GM19023 (cell line): ENCODE measurements around the gene NMBR.
"Not testable (repeated sequence)": the region's sequence is repeated elsewhere in the genome, so short reads cannot be mapped to it uniquely, and the experiment has no call there.

Experiments used
- ATAC-seq: cut with Tn5 transposase; IDR thresholded peaks from one replicate; pipeline ENCODE4 v1.9.1; 2021; ENCODE audit warnings: mild to moderate bottlenecking, moderate library complexity; ENCODE audit not compliant: unreplicated experiment

Gene NMBR

GRCh38 chr6:142155091-142155490, 8.2 kb upstream of the NMBR start:
- no peak for ATAC-seq

- ATAC-seq: no peak
Measured at GRCh38 chr6:142154336-142154735, 7.4 kb upstream of the NMBR start.

DNA sequence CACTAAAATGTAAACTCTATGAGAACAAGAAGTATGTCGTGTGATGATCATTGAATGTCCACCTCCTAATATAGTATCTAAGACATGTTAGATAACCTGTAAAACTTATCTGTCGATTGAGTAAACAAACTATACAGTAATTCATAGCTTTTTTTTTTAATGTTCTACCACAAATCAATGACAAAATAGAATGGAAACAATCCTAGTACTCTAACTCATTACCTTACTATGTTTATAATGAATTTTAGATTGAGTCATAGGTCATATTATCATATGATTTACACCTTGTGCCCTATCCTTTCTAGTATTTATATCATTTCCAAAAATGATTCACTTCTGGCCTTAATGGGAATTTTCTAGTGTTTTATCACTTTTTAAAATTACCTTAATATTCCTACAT, 6.3 kb upstream of the NMBR start:
- ATAC-seq: no peak

DNA sequence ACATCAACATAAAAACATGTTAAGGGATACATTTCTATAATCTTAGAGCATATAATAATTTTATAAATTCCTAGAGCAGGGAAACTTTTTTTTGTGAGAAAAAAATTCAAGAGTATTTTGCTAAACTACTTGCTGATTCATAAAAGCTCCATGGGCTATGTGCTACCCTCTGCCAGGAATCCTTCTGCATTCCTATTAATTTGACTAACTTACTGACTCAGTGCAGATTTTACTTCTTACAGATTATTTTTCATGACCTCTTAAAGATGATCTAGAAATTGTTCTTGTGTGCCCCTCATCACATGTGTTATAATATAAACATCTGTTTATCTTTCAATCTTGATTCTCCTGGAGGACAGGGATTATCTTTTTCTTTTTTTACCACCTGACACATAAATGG, 5.8 kb upstream of the NMBR start:
- ATAC-seq: no peak

DNA sequence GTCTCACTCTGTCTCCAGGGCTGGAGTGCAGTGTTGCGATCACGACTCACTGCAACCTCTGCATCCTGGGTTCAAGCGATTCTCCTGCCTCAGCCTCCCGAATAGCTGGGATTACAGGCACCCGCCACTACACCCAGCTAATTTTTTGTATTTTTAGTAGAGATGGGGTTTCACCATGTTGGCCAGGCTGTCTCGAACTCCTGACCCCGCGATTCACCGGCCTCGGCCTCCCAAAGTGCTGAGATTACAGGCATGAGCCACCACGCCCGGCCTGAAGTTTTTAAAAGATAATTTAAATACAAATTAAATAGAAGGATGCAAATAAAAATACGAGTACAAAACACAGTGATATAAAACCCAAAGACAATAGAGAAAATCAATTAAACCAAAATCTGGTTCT, 5.4 kb downstream of the NMBR start:
- not testable (repeated sequence) for ATAC-seq

GRCh38 chr6:142138876-142139275, 8.0 kb downstream of the NMBR start:
- no peak for ATAC-seq

- no peak for ATAC-seq
Measured at GRCh38 chr6:142132625-142133024, 14.3 kb downstream of the NMBR start, which contains the start of gene GJE1. GJE1 (plus strand) TSS chr6:142132925; CDS start chr6:142133159, 234 bp downstream.

DNA sequence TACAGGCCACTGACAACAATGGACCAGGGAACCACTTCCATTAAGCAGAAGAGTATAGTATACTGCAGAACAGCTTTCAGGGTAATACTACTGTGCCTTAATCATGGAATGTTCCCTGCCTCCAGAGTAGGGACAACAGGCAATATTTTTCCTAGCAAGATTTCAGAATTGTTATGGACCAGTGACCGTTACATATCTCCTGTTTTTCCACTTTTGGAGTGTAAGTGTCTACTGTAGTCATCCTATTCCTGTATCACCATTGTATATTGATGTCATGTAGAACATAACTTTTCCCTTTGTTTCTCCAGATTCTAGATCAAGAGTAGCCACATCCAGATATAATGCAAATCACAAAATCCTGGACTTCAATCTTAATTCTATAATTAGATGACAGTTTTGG, 16.1 kb downstream of the NMBR start:
- no peak for ATAC-seq

GRCh38 chr6:142121342-142121741, 25.6 kb downstream of the NMBR start:
- no peak for ATAC-seq

- no peak for ATAC-seq
Measured at GRCh38 chr6:142118925-142119324, 28.0 kb downstream of the NMBR start.

- ATAC-seq: no peak
Measured at GRCh38 chr6:142118328-142118727, 28.6 kb downstream of the NMBR start.

GRCh38 chr6:142117366-142117765, 29.6 kb downstream of the NMBR start:
- no peak for ATAC-seq

DNA sequence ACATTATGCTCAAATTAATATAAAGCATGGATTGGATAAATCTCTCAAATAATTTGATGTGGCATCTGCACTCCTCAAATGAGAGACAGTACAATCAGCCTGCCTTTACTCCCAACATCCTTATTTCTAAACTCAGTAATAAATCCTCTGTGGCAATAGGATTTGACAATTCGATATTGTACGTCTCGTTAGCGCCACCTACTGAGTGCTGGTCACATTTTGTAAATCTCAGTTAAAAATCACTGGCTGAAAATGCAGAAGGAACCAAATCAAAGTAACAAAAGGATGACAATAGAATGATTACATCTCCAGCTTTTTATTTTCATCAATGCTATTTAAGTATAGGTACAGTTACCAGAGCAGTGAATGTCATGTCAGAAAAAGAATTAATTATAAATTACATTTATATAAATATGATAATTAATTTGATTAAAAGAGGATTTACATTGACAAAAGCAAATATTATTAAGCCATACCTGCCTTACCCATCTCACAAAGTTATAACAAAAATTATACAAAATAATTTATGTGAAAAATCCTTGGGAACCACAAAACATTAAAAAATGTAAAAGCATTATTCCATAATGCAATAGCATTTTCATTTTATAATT, 34.4 kb downstream of the NMBR start:
- no peak for ATAC-seq

- ATAC-seq: not testable (repeated sequence)
Measured at GRCh38 chr6:142110820-142111219, 36.1 kb downstream of the NMBR start.

GRCh38 chr6:142104820-142105219, 42.1 kb downstream of the NMBR start:
- not testable (repeated sequence) for ATAC-seq

DNA sequence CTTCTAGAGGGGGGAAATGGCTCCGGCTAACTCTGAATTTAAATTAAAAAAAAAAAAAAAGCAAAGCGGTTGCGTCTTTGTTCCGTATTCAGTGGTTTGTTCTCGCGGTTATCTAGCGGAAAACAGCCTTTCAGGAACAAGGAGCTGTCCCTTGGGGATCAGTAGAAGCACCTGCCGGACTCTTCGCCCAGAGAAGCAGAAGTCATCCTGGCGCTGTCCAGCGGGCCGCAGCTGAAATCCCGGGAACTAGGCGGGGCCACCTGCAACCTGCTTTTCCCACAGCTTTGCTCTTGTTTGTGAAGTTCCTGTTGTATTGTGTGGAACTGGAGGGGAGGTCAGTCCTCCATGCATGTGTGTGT, 58.1 kb downstream of the NMBR start:
- ATAC-seq: no peak

- ATAC-seq: no peak
Measured at GRCh38 chr6:142087950-142088857, 58.7 kb downstream of the NMBR start.

DNA sequence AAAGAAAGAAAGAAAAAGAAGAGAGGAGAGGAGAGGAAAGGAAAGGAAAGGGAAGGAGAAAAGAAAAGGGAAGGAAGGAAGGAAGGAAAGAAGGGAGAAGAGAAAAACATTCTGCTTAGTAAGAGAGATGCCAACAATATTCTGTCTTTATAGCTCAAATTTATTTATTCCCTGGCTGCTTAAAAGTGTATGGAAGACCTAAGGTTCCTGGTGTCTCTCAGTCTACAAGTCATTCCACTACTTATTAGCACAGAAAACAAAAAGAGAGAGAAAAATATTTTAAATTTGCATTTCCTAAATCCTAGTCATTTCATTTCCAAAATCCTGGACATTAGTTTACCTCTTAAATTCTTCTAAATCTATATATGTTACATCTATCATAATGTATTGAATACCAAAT, 67.8 kb downstream of the NMBR start:
- ATAC-seq: no peak

DNA sequence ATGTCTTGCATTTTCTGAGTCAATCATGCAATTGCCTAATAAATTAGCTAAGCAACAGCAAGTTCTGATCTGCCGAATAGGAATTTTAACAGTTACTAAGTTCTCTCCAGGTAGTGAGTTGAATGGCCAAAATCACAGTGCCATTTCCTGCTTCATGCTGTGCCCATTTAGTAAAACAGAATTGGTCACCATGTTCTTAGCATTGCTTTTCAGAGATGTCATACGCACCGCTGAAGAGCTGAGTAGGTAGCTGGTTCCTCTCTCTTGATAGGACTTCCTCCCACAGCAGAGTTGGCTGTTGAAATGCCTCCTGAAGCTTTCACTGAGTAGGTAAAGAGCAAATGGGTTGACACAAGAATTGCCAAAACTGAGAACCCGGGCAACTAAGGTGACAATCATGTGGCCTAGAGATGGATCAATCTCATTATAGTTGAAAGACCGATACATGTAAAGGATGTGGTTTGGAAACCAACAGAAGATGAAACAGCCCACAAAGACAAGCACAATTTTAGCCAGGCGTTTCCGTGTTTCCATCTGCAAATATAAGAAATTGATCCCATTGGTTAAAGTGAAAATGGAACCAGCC, 71.3 kb downstream of the NMBR start:
- ATAC-seq: no peak

GRCh38 chr6:142074516-142074915, 72.4 kb downstream of the NMBR start:
- no peak for ATAC-seq

DNA sequence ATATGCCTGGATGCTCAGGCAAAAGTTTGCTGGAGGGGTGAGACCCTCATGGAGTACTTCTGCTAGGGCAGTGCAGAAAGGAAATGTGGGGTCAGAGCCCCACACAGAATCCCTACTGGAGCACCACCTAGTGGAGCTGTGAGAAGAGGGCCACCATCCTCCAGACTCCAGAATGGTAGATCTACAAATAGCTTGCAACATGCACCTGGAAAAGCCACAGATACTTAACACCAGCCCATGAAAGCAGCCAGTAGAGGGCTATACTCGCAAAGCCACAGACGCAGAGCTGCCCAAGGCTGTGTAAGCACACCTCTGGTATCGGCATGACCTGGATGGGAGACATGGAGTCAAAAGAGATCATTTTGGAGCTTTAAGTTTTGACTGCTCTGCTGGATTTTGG, 74.9 kb downstream of the NMBR start:
- no peak for ATAC-seq

DNA sequence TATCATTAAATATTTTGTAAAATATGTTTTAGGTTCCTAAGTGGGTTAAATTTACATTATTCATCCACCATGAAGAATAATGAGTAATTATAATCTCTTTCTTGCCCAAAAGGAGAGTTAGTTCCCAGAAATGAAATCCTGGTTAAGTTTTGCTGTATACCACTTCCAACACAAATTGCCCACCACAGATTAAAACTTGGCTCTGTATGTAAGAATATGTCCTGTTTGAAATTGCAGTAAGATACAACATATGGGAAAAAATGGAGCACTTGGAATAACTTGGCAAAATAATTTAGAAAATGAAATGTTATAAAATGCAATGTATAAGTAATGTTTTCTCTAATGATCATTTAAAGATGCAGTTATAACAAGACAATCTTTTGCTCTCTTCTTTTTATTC, 78.5 kb downstream of the NMBR start:
- no peak for ATAC-seq
